ENCODE measurements around the gene CLRN1. TPM values are rescaled to one million over a fixed set of nuclear protein-coding genes. Genes with fewer than 3 reads are reported as not detected.

The CLRN1 gene
- total and polyA plus RNA-seq, 4 donors: not detected

- Histone ChIP-seq H3K4me3 (ENCODE audit: low read depth in 1 of 3, low read length in 3 of 3) (no peak overlapping the region), H3K9ac (ENCODE audit: low read depth in 1 of 2, low read length in 2 of 2) (no peak overlapping the region), H3K4me1 (ENCODE audit: control insufficient read depth in 4 of 4, insufficient read depth in 4 of 4, low read length in 3 of 4) (no peaks in the 10 kb centered on the region), H3K27me3 (ENCODE audit: control insufficient read depth in 4 of 4, insufficient read depth in 4 of 4, low read length in 3 of 4) (no peaks in the 10 kb centered on the region), H3K9me3 (ENCODE audit: control insufficient read depth in 4 of 4, low read length in 3 of 4) (no peaks in the 10 kb centered on the region), H3K27ac (ENCODE audit: low read depth in 1 of 2, low read length in 2 of 2) (no peak overlapping the region), H3K36me3 (ENCODE audit: control insufficient read depth in 4 of 4, insufficient read depth in 3 of 4, low read depth in 1 of 4, low read length in 3 of 4) (no peaks in the 10 kb centered on the region)
- TF ChIP-seq, protein P1, sequence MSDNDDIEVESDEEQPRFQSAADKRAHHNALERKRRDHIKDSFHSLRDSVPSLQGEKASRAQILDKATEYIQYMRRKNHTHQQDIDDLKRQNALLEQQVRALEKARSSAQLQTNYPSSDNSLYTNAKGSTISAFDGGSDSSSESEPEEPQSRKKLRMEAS (IDR thresholded peaks at IDR 0.05): no peak
- TF ChIP-seq ATF3 (IDR thresholded peaks at IDR 0.05) (no peak), EGR1 (IDR thresholded peaks at IDR 0.05; ENCODE audit: low read depth in 2 of 2) (no peak), GABPA (IDR thresholded peaks at IDR 0.05 in 1 of 2, conservative IDR thresholded peaks at IDR 0.05 in 1 of 2) (no peak), HNF4G (IDR thresholded peaks at IDR 0.05) (no peak), YY1 (IDR thresholded peaks at IDR 0.05) (no peak), NR2F2 (IDR thresholded peaks at IDR 0.05) (no peak)
- TF ChIP-seq, protein P2, sequence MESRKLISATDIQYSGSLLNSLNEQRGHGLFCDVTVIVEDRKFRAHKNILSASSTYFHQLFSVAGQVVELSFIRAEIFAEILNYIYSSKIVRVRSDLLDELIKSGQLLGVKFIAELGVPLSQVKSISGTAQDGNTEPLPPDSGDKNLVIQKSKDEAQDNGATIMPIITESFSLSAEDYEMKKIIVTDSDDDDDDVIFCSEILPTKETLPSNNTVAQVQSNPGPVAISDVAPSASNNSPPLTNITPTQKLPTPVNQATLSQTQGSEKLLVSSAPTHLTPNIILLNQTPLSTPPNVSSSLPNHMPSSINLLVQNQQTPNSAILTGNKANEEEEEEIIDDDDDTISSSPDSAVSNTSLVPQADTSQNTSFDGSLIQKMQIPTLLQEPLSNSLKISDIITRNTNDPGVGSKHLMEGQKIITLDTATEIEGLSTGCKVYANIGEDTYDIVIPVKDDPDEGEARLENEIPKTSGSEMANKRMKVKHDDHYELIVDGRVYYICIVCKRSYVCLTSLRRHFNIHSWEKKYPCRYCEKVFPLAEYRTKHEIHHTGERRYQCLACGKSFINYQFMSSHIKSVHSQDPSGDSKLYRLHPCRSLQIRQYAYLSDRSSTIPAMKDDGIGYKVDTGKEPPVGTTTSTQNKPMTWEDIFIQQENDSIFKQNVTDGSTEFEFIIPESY (IDR thresholded peaks at IDR 0.05): no peak
- no peak for DNase-seq (ENCODE audit: low spot score)
- 61% methylated on average over 3 of the region's 3 CpGs for WGBS
These were observed 27.1 kb downstream of the CLRN1 start for GRCh38 chr3:150945226-150946032.

- H3K27me3 ChIP-seq (ENCODE audit: control insufficient read depth in 4 of 4, insufficient read depth in 4 of 4, low read length in 3 of 4): no peaks in the 10 kb centered on the region
- no peak for TF ChIP-seq FOXA1 (IDR thresholded peaks at IDR 0.05)
- TF ChIP-seq, protein P2 (IDR thresholded peaks at IDR 0.05): no peak
- no peak for TF ChIP-seq SP1 (IDR thresholded peaks at IDR 0.05)
- no peak for TF ChIP-seq JUND (IDR thresholded peaks at IDR 0.05)
- no peak for TF ChIP-seq RAD21 (IDR thresholded peaks at IDR 0.05)
- TF ChIP-seq YY1 (IDR thresholded peaks at IDR 0.05): no peak
- TF ChIP-seq NR2F2 (IDR thresholded peaks at IDR 0.05): no peak
- TF ChIP-seq HNF4G (IDR thresholded peaks at IDR 0.05): no peak
- no peak for TF ChIP-seq ATF3 (IDR thresholded peaks at IDR 0.05)
- no peak for TF ChIP-seq FOXA2 (IDR thresholded peaks at IDR 0.05)
- no peak for TF ChIP-seq RXRA (IDR thresholded peaks at IDR 0.05)
- TF ChIP-seq, protein P1 (IDR thresholded peaks at IDR 0.05): no peak
- TF ChIP-seq, protein P3, sequence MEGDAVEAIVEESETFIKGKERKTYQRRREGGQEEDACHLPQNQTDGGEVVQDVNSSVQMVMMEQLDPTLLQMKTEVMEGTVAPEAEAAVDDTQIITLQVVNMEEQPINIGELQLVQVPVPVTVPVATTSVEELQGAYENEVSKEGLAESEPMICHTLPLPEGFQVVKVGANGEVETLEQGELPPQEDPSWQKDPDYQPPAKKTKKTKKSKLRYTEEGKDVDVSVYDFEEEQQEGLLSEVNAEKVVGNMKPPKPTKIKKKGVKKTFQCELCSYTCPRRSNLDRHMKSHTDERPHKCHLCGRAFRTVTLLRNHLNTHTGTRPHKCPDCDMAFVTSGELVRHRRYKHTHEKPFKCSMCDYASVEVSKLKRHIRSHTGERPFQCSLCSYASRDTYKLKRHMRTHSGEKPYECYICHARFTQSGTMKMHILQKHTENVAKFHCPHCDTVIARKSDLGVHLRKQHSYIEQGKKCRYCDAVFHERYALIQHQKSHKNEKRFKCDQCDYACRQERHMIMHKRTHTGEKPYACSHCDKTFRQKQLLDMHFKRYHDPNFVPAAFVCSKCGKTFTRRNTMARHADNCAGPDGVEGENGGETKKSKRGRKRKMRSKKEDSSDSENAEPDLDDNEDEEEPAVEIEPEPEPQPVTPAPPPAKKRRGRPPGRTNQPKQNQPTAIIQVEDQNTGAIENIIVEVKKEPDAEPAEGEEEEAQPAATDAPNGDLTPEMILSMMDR (IDR thresholded peaks at IDR 0.05; ENCODE audit: low read depth, low read length, missing input control): no peak
- no peak for TF ChIP-seq HNF4A (conservative IDR thresholded peaks at IDR 0.05)
- no peak for TF ChIP-seq TAF1 (conservative IDR thresholded peaks at IDR 0.05)
- TF ChIP-seq, protein P4, sequence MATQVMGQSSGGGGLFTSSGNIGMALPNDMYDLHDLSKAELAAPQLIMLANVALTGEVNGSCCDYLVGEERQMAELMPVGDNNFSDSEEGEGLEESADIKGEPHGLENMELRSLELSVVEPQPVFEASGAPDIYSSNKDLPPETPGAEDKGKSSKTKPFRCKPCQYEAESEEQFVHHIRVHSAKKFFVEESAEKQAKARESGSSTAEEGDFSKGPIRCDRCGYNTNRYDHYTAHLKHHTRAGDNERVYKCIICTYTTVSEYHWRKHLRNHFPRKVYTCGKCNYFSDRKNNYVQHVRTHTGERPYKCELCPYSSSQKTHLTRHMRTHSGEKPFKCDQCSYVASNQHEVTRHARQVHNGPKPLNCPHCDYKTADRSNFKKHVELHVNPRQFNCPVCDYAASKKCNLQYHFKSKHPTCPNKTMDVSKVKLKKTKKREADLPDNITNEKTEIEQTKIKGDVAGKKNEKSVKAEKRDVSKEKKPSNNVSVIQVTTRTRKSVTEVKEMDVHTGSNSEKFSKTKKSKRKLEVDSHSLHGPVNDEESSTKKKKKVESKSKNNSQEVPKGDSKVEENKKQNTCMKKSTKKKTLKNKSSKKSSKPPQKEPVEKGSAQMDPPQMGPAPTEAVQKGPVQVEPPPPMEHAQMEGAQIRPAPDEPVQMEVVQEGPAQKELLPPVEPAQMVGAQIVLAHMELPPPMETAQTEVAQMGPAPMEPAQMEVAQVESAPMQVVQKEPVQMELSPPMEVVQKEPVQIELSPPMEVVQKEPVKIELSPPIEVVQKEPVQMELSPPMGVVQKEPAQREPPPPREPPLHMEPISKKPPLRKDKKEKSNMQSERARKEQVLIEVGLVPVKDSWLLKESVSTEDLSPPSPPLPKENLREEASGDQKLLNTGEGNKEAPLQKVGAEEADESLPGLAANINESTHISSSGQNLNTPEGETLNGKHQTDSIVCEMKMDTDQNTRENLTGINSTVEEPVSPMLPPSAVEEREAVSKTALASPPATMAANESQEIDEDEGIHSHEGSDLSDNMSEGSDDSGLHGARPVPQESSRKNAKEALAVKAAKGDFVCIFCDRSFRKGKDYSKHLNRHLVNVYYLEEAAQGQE (IDR thresholded peaks at IDR 0.05): no peak
- no peak for TF ChIP-seq GABPA (IDR thresholded peaks at IDR 0.05 in 1 of 2, conservative IDR thresholded peaks at IDR 0.05 in 1 of 2)
- H3K36me3 ChIP-seq (ENCODE audit: control insufficient read depth in 4 of 4, insufficient read depth in 3 of 4, low read depth in 1 of 4, low read length in 3 of 4): no peaks in the 10 kb centered on the region
- H3K4me1 ChIP-seq (ENCODE audit: control insufficient read depth in 4 of 4, insufficient read depth in 4 of 4, low read length in 3 of 4): no peaks in the 10 kb centered on the region
- 90% methylated on average over 3 of the region's 3 CpGs for WGBS
- no peak for DNase-seq (ENCODE audit: low spot score)
- no peak overlapping the region for H3K4me3 ChIP-seq (ENCODE audit: low read depth in 1 of 3, low read length in 3 of 3)
- no peaks in the 10 kb centered on the region for H3K9me3 ChIP-seq (ENCODE audit: control insufficient read depth in 4 of 4, low read length in 3 of 4)
- no peak overlapping the region for H3K9ac ChIP-seq (ENCODE audit: low read depth in 1 of 2, low read length in 2 of 2)
- H3K27ac ChIP-seq (ENCODE audit: low read depth in 1 of 2, low read length in 2 of 2): no peak overlapping the region
These were observed 30.3 kb downstream of the CLRN1 start for GRCh38 chr3:150942221-150942620.
